SK-N-SH treated with all-trans-retinoic acid at 6 μM for 48 hours (cell line): ENCODE measurements around the gene TTC31.
"Not testable (repeated sequence)": the region's sequence is repeated elsewhere in the genome, so short reads cannot be mapped to it uniquely, and the experiment has no call there.

ENCODE experiments used
- ATAC-seq: fragments of 200-7000 bp; cut with Tn5 transposase; 3 replicates; pipeline ENCODE4 v1.9.1; 2020; ENCODE audit warnings: mild to moderate bottlenecking, moderate library complexity
- ARNTL ChIP-seq: fragments of 450-650 bp; formaldehyde crosslinking; IDR thresholded peaks from 2 replicates; pipeline ENCODE4 v1.5.0; 2020; ENCODE audit warnings: low read depth, mild to moderate bottlenecking, moderate library complexity, borderline replicate concordance
- BACH2 ChIP-seq: fragments of 250-450 bp; sonication (Bioruptor Pico); IDR thresholded peaks from 2 replicates; pipeline ENCODE4 v1.9.0; 2021; ENCODE audit warnings: mild to moderate bottlenecking, borderline replicate concordance
- CSDC2 ChIP-seq: fragments of 250-450 bp; sonication (Bioruptor Pico); IDR thresholded peaks from 2 replicates; pipeline ENCODE4 v1.5.0; 2020; ENCODE audit warnings: mild to moderate bottlenecking, moderate library complexity
- ESRRG ChIP-seq: fragments of 250-450 bp; sonication (Bioruptor Pico); IDR thresholded peaks from 2 replicates; pipeline ENCODE4 v1.6.1; 2021; ENCODE audit warnings: mild to moderate bottlenecking
- GLIS3 ChIP-seq: fragments of 250-450 bp; sonication (Bioruptor Pico); IDR thresholded peaks from 2 replicates; pipeline ENCODE4 v1.5.0; 2020; ENCODE audit warnings: mild to moderate bottlenecking, moderate library complexity
- ISL1 ChIP-seq: fragments of 250-450 bp; sonication (Bioruptor Pico); IDR thresholded peaks from 2 replicates; pipeline ENCODE4 v2.1.2; 2022; ENCODE audit warnings: mild to moderate bottlenecking, moderate library complexity
- OSR1 ChIP-seq: fragments of 250-450 bp; sonication (Bioruptor Pico); IDR thresholded peaks from 2 replicates; pipeline ENCODE4 v1.8.0; 2022; ENCODE audit warnings: moderate library complexity, mild to moderate bottlenecking, inconsistent platforms
- PATZ1 ChIP-seq: fragments of 250-450 bp; sonication (Bioruptor Pico); IDR thresholded peaks from 2 replicates; pipeline ENCODE4 v1.8.0; 2020; ENCODE audit warnings: mild to moderate bottlenecking, moderate library complexity, borderline replicate concordance
- POU6F1 ChIP-seq: fragments of 250-450 bp; sonication (Bioruptor Pico); IDR thresholded peaks from 2 replicates; pipeline ENCODE4 v1.8.0; 2021; ENCODE audit warnings: low read depth, mild to moderate bottlenecking, moderate library complexity, borderline replicate concordance
- PPARA ChIP-seq: fragments of 250-450 bp; sonication (Bioruptor Pico); IDR thresholded peaks from 2 replicates; pipeline ENCODE4 v1.5.0; 2020; ENCODE audit warnings: mild to moderate bottlenecking, borderline replicate concordance
- RARB ChIP-seq: fragments of 250-450 bp; sonication (Bioruptor Pico); IDR thresholded peaks from 2 replicates; pipeline ENCODE4 v1.8.0; 2021; ENCODE audit warnings: mild to moderate bottlenecking, moderate library complexity
- SNAI2 ChIP-seq: fragments of 250-450 bp; sonication (Bioruptor Pico); IDR thresholded peaks from 2 replicates; pipeline ENCODE4 v1.5.0; 2020; ENCODE audit warnings: mild to moderate bottlenecking, moderate library complexity
- TOX ChIP-seq: fragments of 250-450 bp; sonication (Bioruptor Pico); IDR thresholded peaks from 2 replicates; pipeline ENCODE4 v1.8.0; 2021; ENCODE audit warnings: mild to moderate bottlenecking, moderate library complexity, borderline replicate concordance
- TSHZ2 ChIP-seq: fragments of 250-450 bp; sonication (Bioruptor Pico); IDR thresholded peaks from 2 replicates; pipeline ENCODE4 v1.5.0; 2020; ENCODE audit warnings: mild to moderate bottlenecking, moderate library complexity
- ZC3H10 ChIP-seq: fragments of 250-450 bp; sonication (Bioruptor Pico); IDR thresholded peaks from 2 replicates; pipeline ENCODE4 v1.5.1; 2021; ENCODE audit warnings: mild to moderate bottlenecking, moderate library complexity
- ZFP3 ChIP-seq: fragments of 250-450 bp; sonication (Bioruptor Pico); IDR thresholded peaks from 2 replicates; pipeline ENCODE4 v1.5.0; 2020; ENCODE audit warnings: mild to moderate bottlenecking, moderate library complexity
- ZNF70 ChIP-seq: fragments of 450-650 bp; formaldehyde crosslinking; IDR thresholded peaks from 2 replicates; pipeline ENCODE4 v1.5.0; 2020; ENCODE audit warnings: mild to moderate bottlenecking, moderate library complexity
- TF ChIP-seq, protein P1 (sequence below): fragments of 250-450 bp; sonication (Bioruptor Pico); IDR thresholded peaks from 2 replicates; pipeline ENCODE4 v1.5.1; 2020; ENCODE audit warnings: low read depth, mild to moderate bottlenecking, moderate library complexity

The TTC31 gene

GRCh38 chr2:74458132-74458937 lies 24.5 kb upstream of the TTC31 start, which contains the start of gene WBP1:
Gene WBP1 (plus strand): TSS chr2:74458438. CDS start chr2:74458603, 165 bp downstream.
- ATAC-seq, result peak; percentile 92
- TF ChIP-seq ZFP3 (CRISPR knock-in tag) (peak; percentile 58; the same call in 1 of the 2 replicates), GLIS3 (peak; percentile 52; the same call in 1 of the 2 replicates), POU6F1 (CRISPR knock-in tag) (no peak), CSDC2 (peak; percentile 93; the same call in 1 of the 2 replicates), PATZ1 (no peak), RARB (CRISPR knock-in tag) (no peak), TOX (CRISPR knock-in tag) (no peak), PPARA (CRISPR knock-in tag) (peak; percentile 93), ZNF70 (CRISPR knock-in tag) (no peak), OSR1 (no peak), ARNTL (no peak), ISL1 (CRISPR knock-in tag) (no peak), ESRRG (CRISPR knock-in tag) (no peak), SNAI2 (CRISPR knock-in tag) (no peak; the same call in 1 of the 2 replicates), TSHZ2 (CRISPR knock-in tag) (peak; percentile 88), BACH2 (no peak)
- TF ChIP-seq, protein P1, sequence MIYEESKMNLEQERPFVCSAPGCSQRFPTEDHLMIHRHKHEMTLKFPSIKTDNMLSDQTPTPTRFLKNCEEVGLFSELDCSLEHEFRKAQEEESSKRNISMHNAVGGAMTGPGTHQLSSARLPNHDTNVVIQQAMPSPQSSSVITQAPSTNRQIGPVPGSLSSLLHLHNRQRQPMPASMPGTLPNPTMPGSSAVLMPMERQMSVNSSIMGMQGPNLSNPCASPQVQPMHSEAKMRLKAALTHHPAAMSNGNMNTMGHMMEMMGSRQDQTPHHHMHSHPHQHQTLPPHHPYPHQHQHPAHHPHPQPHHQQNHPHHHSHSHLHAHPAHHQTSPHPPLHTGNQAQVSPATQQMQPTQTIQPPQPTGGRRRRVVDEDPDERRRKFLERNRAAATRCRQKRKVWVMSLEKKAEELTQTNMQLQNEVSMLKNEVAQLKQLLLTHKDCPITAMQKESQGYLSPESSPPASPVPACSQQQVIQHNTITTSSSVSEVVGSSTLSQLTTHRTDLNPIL (CRISPR knock-in tag), result no peak

GRCh38 chr2:74458938-74459363 lies 23.9 kb upstream of the TTC31 start:
- no peak for ATAC-seq

DNA sequence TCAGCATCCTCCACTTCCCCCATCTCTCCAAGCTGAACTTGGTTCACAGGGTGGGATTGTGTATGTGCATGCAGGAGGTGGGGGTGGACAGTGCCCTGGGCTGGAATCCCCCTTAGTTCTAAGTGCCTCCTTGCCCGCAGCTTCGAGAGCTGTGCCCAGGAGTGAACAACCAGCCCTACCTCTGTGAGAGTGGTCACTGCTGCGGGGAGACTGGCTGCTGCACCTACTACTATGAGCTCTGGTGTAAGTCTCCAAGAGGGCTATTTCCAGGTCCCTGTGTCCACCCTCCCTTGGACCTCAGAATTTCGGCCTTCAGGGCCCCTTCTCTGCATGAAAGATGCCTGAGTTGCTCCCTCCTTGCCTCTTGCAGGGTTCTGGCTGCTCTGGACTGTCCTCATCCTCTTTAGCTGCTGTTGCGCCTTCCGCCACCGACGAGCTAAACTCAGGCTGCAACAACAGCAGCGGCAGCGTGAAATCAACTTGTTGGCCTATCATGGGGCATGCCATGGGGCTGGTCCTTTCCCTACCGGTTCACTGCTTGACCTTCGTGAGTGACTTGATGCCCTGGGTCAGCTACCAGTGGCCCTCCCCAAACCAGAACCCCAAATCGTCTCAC lies 23.3 kb upstream of the TTC31 start:
- ATAC-seq, result not testable (repeated sequence)

More at GRCh38 chr2:74458938-74459363, 23.9 kb upstream of the TTC31 start:
- TF ChIP-seq ISL1 (CRISPR knock-in tag) (no peak), ZC3H10 (no peak), GLIS3 (no peak), PATZ1 (no peak), SNAI2 (CRISPR knock-in tag) (no peak), PPARA (CRISPR knock-in tag) (no peak)

GRCh38 chr2:74460187-74460586 lies 22.7 kb upstream of the TTC31 start:
- not testable (repeated sequence) for ATAC-seq
